NCI-H128 (cell line): ENCODE measurements around the gene MTSS2.

Experiments
- DNase-seq: peaks from one replicate; lab custom pipeline; 2025; ENCODE audit not compliant: unreplicated experiment; lab: John Stamatoyannopoulos, UW

The MTSS2 gene

GRCh38 chr16:70687671-70688245 lies 1.9 kb upstream of the MTSS2 start:
- DNase-seq: no peak

GRCh38 chr16:70687102-70687511 lies 1.3 kb upstream of the MTSS2 start:
- DNase-seq: no peak

GRCh38 chr16:70686376-70687101 lies 686 bp upstream of the MTSS2 start:
- DNase-seq: no peak

- no peak for DNase-seq
Measured at GRCh38 chr16:70685061-70685937, 554 bp downstream of the MTSS2 start.

GRCh38 chr16:70684146-70685060 lies 1.4 kb downstream of the MTSS2 start:
- DNase-seq: no peak

GRCh38 chr16:70683146-70683944 lies 2.5 kb downstream of the MTSS2 start:
- no peak for DNase-seq

GRCh38 chr16:70682239-70683145 lies 3.4 kb downstream of the MTSS2 start:
- no peak for DNase-seq

GRCh38 chr16:70681382-70682238 lies 4.2 kb downstream of the MTSS2 start:
- no peak for DNase-seq

GRCh38 chr16:70680495-70681381 lies 5.1 kb downstream of the MTSS2 start:
- no peak for DNase-seq

- no peak for DNase-seq
Measured at GRCh38 chr16:70679671-70680494, 6.0 kb downstream of the MTSS2 start.

- DNase-seq: no peak
Measured at GRCh38 chr16:70678898-70679670, 6.8 kb downstream of the MTSS2 start.

GRCh38 chr16:70678121-70678897 lies 7.5 kb downstream of the MTSS2 start:
- no peak for DNase-seq

GRCh38 chr16:70677499-70678120 lies 8.2 kb downstream of the MTSS2 start:
- DNase-seq: no peak
